GM12878 (cell line): Measurements from ENCODE around the gene PITPNC1. TPM values are rescaled to one million over a fixed set of nuclear protein-coding genes. Genes with fewer than 3 reads are reported as not detected.

Experiments used
- ATAC-seq: fragments of 200-7000 bp; cut with Tn5 transposase; 3 replicates; pipeline ENCODE4 v1.9.1; 2020; ENCODE audit warnings: mild to moderate bottlenecking, moderate library complexity
- BruUV-seq: library from RNA; stranded (reverse); fragments of 400-500 nt; replicated peaks from 2 replicates; lab custom pipeline; 2021; lab: Mats Ljungman, UMichigan
- CTCF ChIA-PET: fragments of 300-600 bp; sonication (Branson Sonifier 250); formaldehyde crosslinking; extraction: SDS; loops from one replicate; lab custom pipeline; 2021; ENCODE audit warnings: inconsistent platforms; lab: Yijun Ruan, JAX
- POLR2A ChIA-PET: fragments of 350-600 bp; formaldehyde crosslinking; extraction: SDS; loops from one replicate; lab custom pipeline; 2021; ENCODE audit warnings: inconsistent platforms; lab: Charles Lee
- RAD21 ChIA-PET: fragments of 300-600 bp; sonication (Branson Sonifier 250); formaldehyde crosslinking; loops from one replicate; lab custom pipeline; 2023; ENCODE audit warnings: antibody characterized with exemption; ENCODE audit not compliant: unreplicated experiment; lab: Charles Lee
- SMC1A ChIA-PET: fragments of 300-600 bp; sonication (Branson Sonifier 250); formaldehyde crosslinking; loops from one replicate; lab custom pipeline; 2023; ENCODE audit not compliant: unreplicated experiment, uncharacterized antibody; lab: Charles Lee
- DNase-seq: peaks from one replicate; pipeline ENCODE4 v3.0.0-alpha.2; 2011; ENCODE audit warnings: low read depth, low spot score
- FAIRE-seq: peaks from 3 replicates; lab custom pipeline; 2011; peaks lifted over from hg19 to GRCh38; lab: Jason Lieb, UNC
- H2AFZ ChIP-seq: 2 replicates; pipeline ENCODE4 v1.6.0; 2011; ENCODE audit warnings: low read depth, low read length, control low read depth; ENCODE audit not compliant: control insufficient read depth
- H3K27ac ChIP-seq: 2 replicates; pipeline ENCODE4 v1.5.1; 2011; ENCODE audit warnings: control low read depth; ENCODE audit not compliant: control insufficient read depth, insufficient read depth
- H3K27me3 ChIP-seq, 2 experiments: replicated peaks in 1 of 2; 2 replicates each; pipeline versions ENCODE4 v1.6.0 to v1.6.1; 2011; ENCODE audit warnings: low read length in 1 of 2; ENCODE audit not compliant: control insufficient read depth in 2 of 2, insufficient read depth in 2 of 2
- H3K36me3 ChIP-seq, 2 experiments: 2 replicates each; pipeline ENCODE4 v1.5.1; 2011; ENCODE audit warnings: low read length in 1 of 2; ENCODE audit not compliant: control insufficient read depth in 2 of 2, insufficient read depth in 2 of 2
- H3K4me1 ChIP-seq: 2 replicates; pipeline ENCODE4 v1.6.1; 2011; ENCODE audit warnings: mild to moderate bottlenecking, low read length, moderate library complexity, mixed read lengths; ENCODE audit not compliant: control insufficient read depth, insufficient read depth
- H3K4me2 ChIP-seq: 2 replicates; pipeline ENCODE4 v1.6.0; 2011; ENCODE audit warnings: control low read depth; ENCODE audit not compliant: control insufficient read depth, insufficient read depth
- H3K4me3 ChIP-seq: fragments of 200-600 bp; sonication (generic); 2 replicates; pipeline ENCODE4 v1.5.1; 2016
- H3K79me2 ChIP-seq: 2 replicates; pipeline ENCODE4 v1.6.0; 2011; ENCODE audit warnings: low read length; ENCODE audit not compliant: control insufficient read depth, insufficient read depth
- H3K9ac ChIP-seq: 2 replicates; pipeline ENCODE4 v1.8.0; 2011; ENCODE audit warnings: low read length, control low read depth, mixed read lengths; ENCODE audit not compliant: control insufficient read depth, insufficient read depth
- H3K9me3 ChIP-seq: replicated peaks from 3 replicates; pipeline ENCODE4 v1.5.1; 2011; ENCODE audit warnings: mild to moderate bottlenecking, low read length; ENCODE audit not compliant: control insufficient read depth, insufficient read depth
- H4K20me1 ChIP-seq: 2 replicates; pipeline ENCODE4 v1.6.0; 2011; ENCODE audit not compliant: control insufficient read depth, insufficient read depth
- FOXM1 ChIP-seq: IDR thresholded peaks from 2 replicates; pipeline ENCODE4 v1.6.1; 2012; ENCODE audit warnings: low read depth, mild to moderate bottlenecking, inconsistent platforms, low read length, moderate library complexity
- HCFC1 ChIP-seq: fragments of 150-350 bp; IDR thresholded peaks from 2 replicates; pipeline ENCODE4 v1.6.1; 2014; ENCODE audit warnings: low read length
- JUND ChIP-seq: IDR thresholded peaks from 2 replicates; pipeline ENCODE4 v1.6.1; 2012; ENCODE audit warnings: low read depth, mild to moderate bottlenecking, low read length, improper control_type of control experiment, moderate library complexity
- NFYB ChIP-seq: IDR thresholded peaks from 2 replicates; pipeline ENCODE4 v1.6.1; 2011; ENCODE audit warnings: low read depth, mild to moderate bottlenecking, low read length, improper control_type of control experiment, moderate library complexity; ENCODE audit not compliant: insufficient read depth
- USF1 ChIP-seq: IDR thresholded peaks from 2 replicates; pipeline ENCODE4 v1.6.1; 2011; ENCODE audit warnings: borderline replicate concordance, low read depth, mild to moderate bottlenecking, moderate library complexity, mixed read lengths, low read length; ENCODE audit not compliant: insufficient read depth; ENCODE audit errors: extremely low read length
- YBX1 ChIP-seq: fragments of 450-650 bp; IDR thresholded peaks from 2 replicates; pipeline ENCODE4 v1.6.1; 2016; ENCODE audit warnings: antibody characterized with exemption
- ZNF274 ChIP-seq: IDR thresholded peaks from one replicate; pipeline ENCODE4 v1.8.0; 2011; ENCODE audit not compliant: insufficient read length, insufficient read depth
- WGBS: methylation state at CpG from one replicate; pipeline ENCODE4 v1.1.6; 2016; ENCODE audit warnings: low lambda C conversion rate; ENCODE audit not compliant: insufficient replicate concordance, insufficient coverage; ENCODE audit errors: missing lambda C conversion rate; 5-methylcytosine and 5-hydroxymethylcytosine counted together
- in situ Hi-C: fragments of 300-500 bp; cut with MboI; formaldehyde crosslinking; loops from 9 replicates; pipeline ENCODE4 v1.14.3; 2018; ENCODE audit warnings: mixed read lengths
- intact Hi-C: fragments of 100-400 bp; cut with micrococcal nuclease; formaldehyde crosslinking; loops from one replicate; pipeline ENCODE4 v1.14.2; 2022; ENCODE audit not compliant: unreplicated experiment
- polyA plus RNA-seq, 11 experiments: library from polyadenylated mRNA; depleted of rRNA in 4 of 11; unstranded in 6 of 11; stranded (reverse) in 5 of 11; fragments of >200 nt; fragmentation: Nextera tagmentation in 4 of 11; fragmentation: Illumina TruSeq in 1 of 11; extraction: Ambion mirVana in 4 of 11; extraction: Trizol in 1 of 11; gene quantifications; 1 replicate in 1 of 11; 2 replicates in 10 of 11; pipeline versions ENCODE4 v1.2.1 to v1.2.3, GENCODE V29; 2011 to 2016; ENCODE audit warnings: inconsistent platforms in 2 of 11, missing spikeins in 2 of 11, low read depth in 1 of 11
- total RNA-seq, 4 experiments: library from RNA; depleted of rRNA in 3 of 4; stranded (reverse); fragments of >200 nt in 3 of 4; fragmentation: Illumina TruSeq in 1 of 4; extraction: Trizol in 1 of 4; gene quantifications; 2 replicates each; pipeline versions ENCODE4 v1.2.1 to v1.2.3, GENCODE V29; 2013 to 2021

PITPNC1 gene
- total and polyA plus RNA-seq, 10 of the 15 experiments (the other 5 are each of a cell fraction or from before 2014, with no cell fraction given): 12.2 to 62.4 (median 47.3) TPM

- intact Hi-C loops: no loop called here
- no peaks in the 10 kb centered on the region for H4K20me1 ChIP-seq
- no peak overlapping the region for H3K27ac ChIP-seq
- no TSS peak for BruUV-seq
- ChIA-PET POLR2A (interaction anchor here (0.7 kb wide), 2 partner anchors 49 to 672 kb away, joined by 3 to 5 read pairs; no protein-coding TSS in a partner anchor), CTCF (no interaction called here), SMC1A (no interaction called here), RAD21 (no interaction called here)
- no peaks in the 10 kb centered on the region for H3K27me3 ChIP-seq
- peaks cover 0 to 3% of the 10 kb centered on the region in 2 experiments; a peak in 1 of 4 replicates for H3K36me3 ChIP-seq
- no peaks in the 10 kb centered on the region for H3K79me2 ChIP-seq
- in situ Hi-C loops: no loop called here
- no peak overlapping the region for H3K9ac ChIP-seq
- WGBS: 24% methylated on average over 4 of the region's 4 CpGs
- no peak overlapping the region for H3K4me2 ChIP-seq
- H3K4me1 ChIP-seq: peaks cover 3% of the 10 kb centered on the region; the same call in 1 of the 2 replicates
- DNase-seq: no peak
- no peaks in the 10 kb centered on the region for H3K9me3 ChIP-seq
- H2AFZ ChIP-seq: no peak overlapping the region
- FAIRE-seq: no peak
- ATAC-seq: no peak
- no peak for TF ChIP-seq USF1
- TF ChIP-seq NFYB: no peak
- TF ChIP-seq YBX1: no peak
- no peak for TF ChIP-seq ZNF274
- TF ChIP-seq HCFC1: no peak
- TF ChIP-seq JUND: no peak
- no peak for TF ChIP-seq FOXM1
- TF ChIP-seq, all 136 proteins: peak for 0
- H3K4me3 ChIP-seq: no peak overlapping the region
Measured at GRCh38 chr17:67617304-67617899, 240.3 kb downstream of the PITPNC1 start.
